Small intestine (tissue), 7 donors: Measurements from ENCODE around the gene CRTAC1. TPM values are rescaled to one million over a fixed set of nuclear protein-coding genes. Genes with fewer than 3 reads are reported as not detected.

ENCODE experiments used
- DNase-seq, 2 donors: peaks; one replicate each; pipeline versions ENCODE4 v3.0.0 to v3.0.0-alpha.2; 2013
- FAIRE-seq: peaks from 2 replicates; lab custom pipeline; 2012; peaks lifted over from hg19 to GRCh38; lab: Jason Lieb, UNC
- H3K27ac ChIP-seq, 3 donors: one replicate each; pipeline ENCODE4 v1.5.1; 2013; ENCODE audit warnings: low read length in 2 of 3, mild to moderate bottlenecking in 2 of 3, control low read depth in 1 of 3, inconsistent platforms in 1 of 3, low read depth in 1 of 3, moderate library complexity in 1 of 3
- H3K27me3 ChIP-seq, 3 donors: one replicate each; pipeline ENCODE4 v1.6.1; 2013; ENCODE audit warnings: low read length in 3 of 3, inconsistent platforms in 1 of 3; ENCODE audit not compliant: control insufficient read depth in 3 of 3, insufficient read depth in 3 of 3
- H3K36me3 ChIP-seq, 3 donors: one replicate each; pipeline ENCODE4 v1.6.1; 2013; ENCODE audit warnings: low read length in 3 of 3, inconsistent platforms in 1 of 3, low read depth in 1 of 3, mild to moderate bottlenecking in 1 of 3, moderate library complexity in 1 of 3; ENCODE audit not compliant: control insufficient read depth in 3 of 3, insufficient read depth in 2 of 3
- H3K4me1 ChIP-seq, 3 donors: one replicate each; pipeline ENCODE4 v1.6.1; 2013; ENCODE audit warnings: low read length in 2 of 3, inconsistent platforms in 1 of 3, low read depth in 1 of 3, mild to moderate bottlenecking in 1 of 3, moderate library complexity in 1 of 3; ENCODE audit not compliant: control insufficient read depth in 3 of 3, insufficient read depth in 2 of 3
- H3K4me3 ChIP-seq, 3 donors: one replicate each; pipeline ENCODE4 v1.5.1; 2013; ENCODE audit warnings: low read length in 3 of 3, control low read depth in 1 of 3, inconsistent platforms in 1 of 3, low read depth in 1 of 3, mild to moderate bottlenecking in 1 of 3, moderate library complexity in 1 of 3
- H3K9me3 ChIP-seq, 2 donors: one replicate each; pipeline ENCODE4 v1.6.1; 2013; ENCODE audit warnings: low read depth in 1 of 2, low read length in 1 of 2; ENCODE audit not compliant: control insufficient read depth in 2 of 2, insufficient read depth in 1 of 2
- WGBS, 3 donors: extraction: QIAGEN DNeasy Blood & Tissue Kit; methylation state at CpG; one replicate each; pipeline ENCODE4 v1.1.7; 2013; 5-methylcytosine and 5-hydroxymethylcytosine counted together
- polyA plus RNA-seq, 4 donors: library from polyadenylated mRNA; stranded (reverse) in 3 of 4; unstranded in 1 of 4; fragments of 200-250 nt in 3 of 4; fragments of 120-200 nt in 1 of 4; gene quantifications; one replicate each; pipeline versions ENCODE4 v1.2.1 to v1.2.3, GENCODE V29; 2013
- donor health status: healthy with polysubstance abuse.
- donor health status: control.
- donor health status: control.
- donor health status: Bipolar disorder and iron deficiency.
- donor health status: healthy.

CRTAC1 gene
- polyA plus RNA-seq, 4 donors, result 0.75 to 2.3 TPM; not detected in 2

GRCh38 chr10:97861924-97862323, 168.5 kb downstream of the CRTAC1 start:
- DNase-seq (peak in 1 of 2 donors; percentile 31), FAIRE-seq (no peak)
- peaks cover 0 to 44% (median 10%) of the 10 kb centered on the region in 3 donors for H3K4me1 ChIP-seq

GRCh38 chr10:97861097-97861750, 169.2 kb downstream of the CRTAC1 start:
- Histone ChIP-seq H3K9me3 (no peaks in the 10 kb centered on the region), H3K4me1 (peaks cover 0 to 44% (median 10%) of the 10 kb centered on the region in 3 donors), H3K27ac (no peak overlapping the region), H3K36me3 (peaks cover 0 to 8% (median 0%) of the 10 kb centered on the region in 3 donors), H3K4me3 (no peak overlapping the region), H3K27me3 (no peaks in the 10 kb centered on the region)
- no peak for FAIRE-seq
- 75 to 91% (median 86%) methylated on average over 3 of the region's 3 CpGs for WGBS, 3 donors
- peak in 1 of 2 donors; percentile 30 for DNase-seq

More at GRCh38 chr10:97861924-97862323, 168.5 kb downstream of the CRTAC1 start:
- Histone ChIP-seq H3K27me3 (no peaks in the 10 kb centered on the region), H3K27ac (no peak overlapping the region), H3K36me3 (peaks cover 0 to 8% (median 0%) of the 10 kb centered on the region in 3 donors), H3K9me3 (no peaks in the 10 kb centered on the region), H3K4me3 (no peak overlapping the region)
- 0 to 20% (median 9%) methylated on average over 1 of the region's 1 CpG for WGBS, 3 donors

- no peak overlapping the region for H3K4me3 ChIP-seq
Observed at GRCh38 chr10:97858001-97858439, 172.4 kb downstream of the CRTAC1 start.

GRCh38 chr10:97854743-97855142, 175.7 kb downstream of the CRTAC1 start:
- peak in 1 of 2 donors; percentile 39 for DNase-seq
- WGBS, 3 donors, result 71 to 77% (median 75%) methylated on average over 3 of the region's 3 CpGs
- no peak overlapping the region for H3K4me3 ChIP-seq
- H3K9me3 ChIP-seq, result no peaks in the 10 kb centered on the region
- H3K4me1 ChIP-seq, result peaks cover 0 to 37% (median 12%) of the 10 kb centered on the region in 3 donors
- peak overlapping the region in 1 of 3 donors; percentile 27 for H3K27ac ChIP-seq
- no peak for FAIRE-seq
- H3K36me3 ChIP-seq, result peaks cover 0 to 2% (median 0%) of the 10 kb centered on the region in 3 donors
- H3K27me3 ChIP-seq, result peaks cover 0 to 11% (median 0%) of the 10 kb centered on the region in 3 donors

More at GRCh38 chr10:97858001-97858439, 172.4 kb downstream of the CRTAC1 start:
- H3K27me3 ChIP-seq, result no peaks in the 10 kb centered on the region
- H3K27ac ChIP-seq, result peak overlapping the region; percentile 9 to 85 (median 21)
- H3K36me3 ChIP-seq, result no peaks in the 10 kb centered on the region
- 6 to 44% (median 28%) methylated on average over 1 of the region's 1 CpG for WGBS, 3 donors
- H3K4me1 ChIP-seq, result peaks cover 0 to 63% (median 12%) of the 10 kb centered on the region in 3 donors
- FAIRE-seq (no peak), DNase-seq (peak; percentile 79 to 81)
- H3K9me3 ChIP-seq, result no peaks in the 10 kb centered on the region

GRCh38 chr10:97852840-97853405, 177.5 kb downstream of the CRTAC1 start:
- 85 to 95% (median 95%) methylated on average over 4 of the region's 4 CpGs for WGBS, 3 donors
- H3K4me1 ChIP-seq, result peaks cover 0 to 23% (median 2%) of the 10 kb centered on the region in 3 donors
- H3K36me3 ChIP-seq, result peaks cover 0 to 2% (median 0%) of the 10 kb centered on the region in 3 donors
- DNase-seq (no peak), FAIRE-seq (no peak)
- H3K9me3 ChIP-seq, result no peaks in the 10 kb centered on the region
- no peak overlapping the region for H3K27ac ChIP-seq
- H3K4me3 ChIP-seq, result no peak overlapping the region
- H3K27me3 ChIP-seq, result peaks cover 0 to 14% (median 0%) of the 10 kb centered on the region in 3 donors

GRCh38 chr10:97852277-97852676, 178.1 kb downstream of the CRTAC1 start:
- no peak for FAIRE-seq
- H3K27ac ChIP-seq, result no peak overlapping the region
- 59 to 73% (median 66%) methylated on average over 3 of the region's 3 CpGs for WGBS, 3 donors

GRCh38 chr10:97851341-97852001, 178.9 kb downstream of the CRTAC1 start:
- no peak for DNase-seq
- no peak overlapping the region for H3K4me3 ChIP-seq
- no peak for FAIRE-seq
- 76 to 93% (median 86%) methylated on average over 7 of the region's 7 CpGs for WGBS, 3 donors
- H3K27ac ChIP-seq, result no peak overlapping the region
- H3K36me3 ChIP-seq, result peaks cover 0 to 2% (median 0%) of the 10 kb centered on the region in 3 donors
- H3K4me1 ChIP-seq, result peaks cover 0 to 23% (median 2%) of the 10 kb centered on the region in 3 donors
- H3K9me3 ChIP-seq, result no peaks in the 10 kb centered on the region
- H3K27me3 ChIP-seq, result peaks cover 0 to 14% (median 2%) of the 10 kb centered on the region in 3 donors

More at GRCh38 chr10:97852277-97852676, 178.1 kb downstream of the CRTAC1 start:
- Histone ChIP-seq H3K4me1 (peaks cover 0 to 23% (median 2%) of the 10 kb centered on the region in 3 donors), H3K4me3 (no peak overlapping the region), H3K27me3 (peaks cover 0 to 14% (median 0%) of the 10 kb centered on the region in 3 donors), H3K36me3 (peaks cover 0 to 2% (median 0%) of the 10 kb centered on the region in 3 donors), H3K9me3 (no peaks in the 10 kb centered on the region)
- DNase-seq, result no peak

- Histone ChIP-seq H3K36me3 (peaks cover 0 to 2% (median 0%) of the 10 kb centered on the region in 3 donors), H3K27me3 (peaks cover 0 to 14% (median 2%) of the 10 kb centered on the region in 3 donors), H3K4me3 (peak overlapping the region in 2 of 3 donors; percentile 46 to 86), H3K27ac (no peak overlapping the region), H3K4me1 (peaks cover 0 to 20% (median 2%) of the 10 kb centered on the region in 3 donors), H3K9me3 (no peaks in the 10 kb centered on the region)
- DNase-seq (peak in 1 of 2 donors; percentile 37), FAIRE-seq (no peak)
- 6 to 11% (median 9%) methylated on average over 6 to 13 of the region's 13 CpGs for WGBS, 3 donors
Observed at GRCh38 chr10:97850446-97850845, 180.0 kb downstream of the CRTAC1 start.
